ENCODE results near the gene LIG3.
"Not testable (repeated sequence)": the region's sequence is repeated elsewhere in the genome, so short reads cannot be mapped to it uniquely, and the experiment has no call there.

LIG3 gene

DNA sequence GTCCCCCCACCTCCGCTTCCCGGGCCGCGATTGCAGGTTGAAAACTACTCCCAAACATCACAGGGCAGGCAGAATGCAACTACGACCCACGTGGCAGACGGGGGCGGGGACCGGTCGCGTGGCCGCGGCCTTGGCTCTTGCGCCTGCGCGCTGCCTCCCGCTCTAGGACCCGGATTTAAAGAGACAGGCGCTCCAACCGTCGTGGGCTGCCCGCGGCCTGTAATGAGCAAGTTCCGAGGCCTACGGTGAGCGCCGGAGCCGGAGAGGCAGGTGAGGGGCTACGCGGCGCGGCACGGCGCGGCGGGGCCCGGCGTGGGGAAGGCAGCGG is at the start of gene LIG3:
Gene LIG3 (plus strand): TSS at position 160 of the 328 bp plus-strand sequence. CDS start 2,494 bp downstream, outside the sequence.
- DNase-seq (ENCODE audit: low spot score) = peak; percentile 96
- TF ChIP-seq, protein P1, sequence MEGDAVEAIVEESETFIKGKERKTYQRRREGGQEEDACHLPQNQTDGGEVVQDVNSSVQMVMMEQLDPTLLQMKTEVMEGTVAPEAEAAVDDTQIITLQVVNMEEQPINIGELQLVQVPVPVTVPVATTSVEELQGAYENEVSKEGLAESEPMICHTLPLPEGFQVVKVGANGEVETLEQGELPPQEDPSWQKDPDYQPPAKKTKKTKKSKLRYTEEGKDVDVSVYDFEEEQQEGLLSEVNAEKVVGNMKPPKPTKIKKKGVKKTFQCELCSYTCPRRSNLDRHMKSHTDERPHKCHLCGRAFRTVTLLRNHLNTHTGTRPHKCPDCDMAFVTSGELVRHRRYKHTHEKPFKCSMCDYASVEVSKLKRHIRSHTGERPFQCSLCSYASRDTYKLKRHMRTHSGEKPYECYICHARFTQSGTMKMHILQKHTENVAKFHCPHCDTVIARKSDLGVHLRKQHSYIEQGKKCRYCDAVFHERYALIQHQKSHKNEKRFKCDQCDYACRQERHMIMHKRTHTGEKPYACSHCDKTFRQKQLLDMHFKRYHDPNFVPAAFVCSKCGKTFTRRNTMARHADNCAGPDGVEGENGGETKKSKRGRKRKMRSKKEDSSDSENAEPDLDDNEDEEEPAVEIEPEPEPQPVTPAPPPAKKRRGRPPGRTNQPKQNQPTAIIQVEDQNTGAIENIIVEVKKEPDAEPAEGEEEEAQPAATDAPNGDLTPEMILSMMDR (IDR thresholded peaks at IDR 0.05; ENCODE audit: extremely low read depth, missing control alignments) = no peak

DNA sequence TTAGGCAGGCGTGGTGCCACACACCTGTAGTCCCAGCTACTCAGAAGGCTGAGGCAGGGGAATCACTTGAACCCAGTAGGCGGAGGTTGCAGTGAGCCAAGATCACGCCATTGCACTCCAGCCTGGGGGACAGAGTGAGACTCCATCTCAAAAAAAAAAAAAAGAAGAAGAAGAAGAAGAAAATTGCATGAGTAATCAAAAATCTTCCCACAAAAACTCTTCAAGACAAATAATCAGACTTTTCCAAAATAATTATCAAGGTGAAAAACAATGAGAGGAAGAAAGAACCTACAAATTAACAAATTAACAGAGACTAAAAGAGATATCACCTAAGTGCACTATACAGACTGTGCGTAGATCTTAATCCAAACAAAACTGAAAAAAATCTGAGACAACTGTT is 29.5 kb upstream of the LIG3 start:
- not testable (repeated sequence) for DNase-seq (ENCODE audit: low spot score)

GRCh38 chr17:34958438-34958837 is 21.9 kb upstream of the LIG3 start:
- TF ChIP-seq, protein P1 (IDR thresholded peaks at IDR 0.05; ENCODE audit: extremely low read depth, missing control alignments) = no peak

DNA sequence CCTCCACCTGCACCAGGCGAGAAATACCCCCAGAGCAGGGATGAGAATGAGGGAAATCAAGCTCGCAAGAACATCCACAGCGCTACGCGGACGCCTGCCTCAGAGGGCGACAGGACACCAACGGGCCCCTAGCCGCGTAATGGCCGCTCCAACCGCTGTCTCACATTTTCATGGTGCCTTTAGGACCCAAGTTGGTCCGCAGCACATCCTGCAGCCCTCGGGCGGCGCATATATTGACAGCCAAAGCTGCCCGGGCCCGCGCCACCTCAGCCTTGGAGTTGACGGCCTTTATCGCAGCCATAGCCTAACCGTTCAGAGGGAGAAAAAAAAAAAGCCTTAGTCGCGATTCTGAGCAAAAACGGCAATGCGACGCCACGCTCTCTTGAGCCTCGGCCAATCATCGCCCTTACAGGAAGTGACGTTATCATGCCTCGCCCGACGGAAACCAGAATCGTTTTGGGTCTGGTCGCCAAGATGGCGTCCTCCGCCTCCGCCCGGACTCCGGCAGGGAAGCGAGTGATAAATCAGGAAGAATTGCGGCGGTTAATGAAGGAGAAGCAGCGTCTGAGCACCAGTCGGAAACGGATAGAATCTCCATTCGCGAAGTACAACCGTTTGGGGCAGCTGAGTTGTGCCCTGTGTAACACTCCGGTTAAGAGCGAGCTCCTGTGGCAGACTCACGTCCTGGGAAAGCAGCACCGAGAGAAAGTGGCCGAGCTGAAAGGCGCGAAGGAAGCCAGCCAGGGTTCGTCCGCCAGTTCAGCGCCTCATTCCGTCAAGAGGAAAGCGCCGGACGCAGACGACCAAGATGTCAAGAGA is 19.0 kb upstream of the LIG3 start, which contains the start of the genes CCT6B and ZNF830:
Gene CCT6B (minus strand): TSS at position 368 of the 819 bp plus-strand sequence. CDS start 67 bp downstream, at position 301.
Gene ZNF830 (plus strand): TSS at position 448 of the 819 bp plus-strand sequence. CDS start 27 bp downstream, at position 475.
- TF ChIP-seq, protein P1 (IDR thresholded peaks at IDR 0.05; ENCODE audit: extremely low read depth, missing control alignments) = no peak

More at GRCh38 chr17:34958438-34958837, 21.9 kb upstream of the LIG3 start:
- DNase-seq (ENCODE audit: low spot score) = no peak

GRCh38 chr17:34974179-34974578 is 6.1 kb upstream of the LIG3 start:
- no peak for DNase-seq (ENCODE audit: low spot score)
- TF ChIP-seq, protein P1 (IDR thresholded peaks at IDR 0.05; ENCODE audit: extremely low read depth, missing control alignments) = no peak

More for the DNA sequence above, 19.0 kb upstream of the LIG3 start, which contains the start of the genes CCT6B and ZNF830:
- DNase-seq (ENCODE audit: low spot score) = peak; percentile 89

- TF ChIP-seq, protein P1 (IDR thresholded peaks at IDR 0.05; ENCODE audit: extremely low read depth, missing control alignments) = no peak
- no peak for DNase-seq (ENCODE audit: low spot score)
Measured at GRCh38 chr17:34974794-34975785, 5.2 kb upstream of the LIG3 start.

DNA sequence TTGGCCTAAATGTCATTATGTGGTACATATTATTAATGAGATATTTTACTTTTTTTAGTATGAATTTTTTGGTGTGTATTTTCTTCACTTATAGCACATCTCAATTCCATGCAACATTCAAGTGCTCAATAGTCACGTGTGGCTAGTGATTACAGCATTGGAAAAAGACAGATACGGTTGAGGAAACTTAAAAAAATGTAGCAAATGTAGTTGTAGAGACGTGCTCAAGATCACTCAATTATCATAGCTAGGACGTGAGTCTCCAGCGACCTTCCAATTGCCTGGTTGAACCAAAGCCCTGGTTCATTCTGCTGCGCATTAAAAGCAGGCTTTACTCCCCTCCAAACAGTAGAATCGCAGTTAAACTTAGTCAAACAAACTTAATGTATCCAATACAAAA is 1.2 kb upstream of the LIG3 start:
- no peak for DNase-seq (ENCODE audit: low spot score)
- TF ChIP-seq, protein P1 (IDR thresholded peaks at IDR 0.05; ENCODE audit: extremely low read depth, missing control alignments) = no peak

Data from GM20000 (cell line).